Suprapubic skin (tissue), 3 donors: ENCODE measurements around the gene GALE.

ENCODE experiments used
- CTCF ChIP-seq, 2 donors: fragments of 200-600 bp in 1 of 2; fragments of 450-650 bp in 1 of 2; sonication (generic) in 1 of 2; IDR thresholded peaks; one replicate each; pipeline ENCODE4 v1.5.1; 2016 to 2019; ENCODE audit warnings: antibody characterized with exemption in 2 of 2, mild to moderate bottlenecking in 1 of 2, moderate library complexity in 1 of 2
- POLR2AphosphoS5 ChIP-seq, 3 donors: sonication (generic); formaldehyde crosslinking; IDR thresholded peaks; one replicate each; pipeline ENCODE4 v1.6.1; 2017; ENCODE audit warnings: antibody characterized with exemption in 3 of 3

- TF ChIP-seq CTCF (IDR thresholded peaks at IDR 0.05) (no peak), POLR2AphosphoS5 (IDR thresholded peaks at IDR 0.05) (no peak)
These were observed 15.8 kb upstream of the GALE start for GRCh38 chr1:23816361-23816760.
